ENCODE results near the gene CCNI.
"Not testable (repeated sequence)": the region's sequence is repeated elsewhere in the genome, so short reads cannot be mapped to it uniquely, and the experiment has no call there.

Gene CCNI

GRCh38 chr4:77080806-77081205 is 5.0 kb upstream of the CCNI start:
- DNase-seq, result not testable (repeated sequence)

GRCh38 chr4:77079281-77079680 is 3.5 kb upstream of the CCNI start:
- no peak for DNase-seq

DNA sequence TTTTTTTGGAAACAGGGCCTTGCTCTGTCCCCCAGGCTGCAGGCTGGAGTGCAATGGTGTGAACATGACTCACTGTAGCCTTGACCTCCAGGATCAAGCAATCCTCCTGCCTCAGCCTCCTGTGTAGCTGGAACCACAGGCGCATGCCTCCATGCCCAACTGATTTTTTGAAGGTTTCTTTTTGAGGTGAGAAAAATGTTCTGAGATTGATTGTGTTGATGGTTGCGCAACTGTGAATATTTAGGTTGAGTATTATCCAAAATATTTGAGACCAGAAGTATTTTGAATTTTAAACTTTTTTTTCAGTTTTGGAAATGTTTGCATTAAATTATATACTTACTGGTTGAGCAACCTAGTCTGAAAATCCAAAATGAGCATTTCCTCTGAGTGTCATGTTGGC is 2.6 kb upstream of the CCNI start:
- no peak for DNase-seq

GRCh38 chr4:77076889-77077635 is 1.3 kb upstream of the CCNI start:
- DNase-seq, result no peak

DNA sequence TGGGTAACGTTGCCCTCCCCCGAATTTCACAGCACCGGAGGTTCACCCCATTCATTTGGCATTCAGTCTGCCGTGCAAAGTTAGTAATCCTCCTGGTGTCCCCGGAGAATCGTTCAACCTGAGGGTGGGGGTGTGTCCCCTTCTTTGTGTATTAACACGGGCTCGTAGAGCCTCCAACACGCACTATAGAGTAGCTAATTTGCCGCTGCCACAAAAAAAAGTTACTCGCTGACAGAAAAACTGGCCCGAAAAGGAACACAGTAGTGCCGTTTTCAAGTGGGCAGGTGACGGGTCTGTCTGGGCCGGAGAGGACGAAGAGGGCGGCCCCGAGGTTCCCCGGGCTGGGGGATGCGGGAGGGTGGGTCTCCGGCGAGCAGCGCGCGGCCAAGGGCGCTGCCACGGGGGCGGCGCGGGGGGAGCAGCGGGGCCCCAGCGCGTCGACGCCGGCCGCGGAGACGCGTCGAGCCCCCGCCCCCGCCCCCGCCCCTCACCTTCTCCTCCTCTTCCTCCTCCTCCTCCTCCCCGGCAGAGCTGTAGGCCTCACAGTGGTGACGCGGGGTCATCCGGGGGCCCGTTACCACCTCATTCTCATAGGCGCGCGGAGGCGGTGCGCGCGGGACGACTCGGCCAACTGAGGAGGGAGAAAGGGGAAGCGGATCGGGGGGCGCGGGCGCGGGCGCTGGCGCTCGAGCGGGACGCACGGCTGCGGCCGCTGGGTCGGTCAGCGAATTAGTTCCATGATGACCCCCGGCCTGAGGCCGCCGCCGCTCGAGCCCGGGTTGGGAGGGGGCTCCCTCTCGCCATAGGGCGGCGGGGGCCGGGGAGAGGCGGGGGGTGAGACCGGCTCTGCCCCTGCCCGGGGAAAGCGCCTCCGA is 571 bp downstream of the CCNI start:
- DNase-seq, result peak; percentile 67

DNA sequence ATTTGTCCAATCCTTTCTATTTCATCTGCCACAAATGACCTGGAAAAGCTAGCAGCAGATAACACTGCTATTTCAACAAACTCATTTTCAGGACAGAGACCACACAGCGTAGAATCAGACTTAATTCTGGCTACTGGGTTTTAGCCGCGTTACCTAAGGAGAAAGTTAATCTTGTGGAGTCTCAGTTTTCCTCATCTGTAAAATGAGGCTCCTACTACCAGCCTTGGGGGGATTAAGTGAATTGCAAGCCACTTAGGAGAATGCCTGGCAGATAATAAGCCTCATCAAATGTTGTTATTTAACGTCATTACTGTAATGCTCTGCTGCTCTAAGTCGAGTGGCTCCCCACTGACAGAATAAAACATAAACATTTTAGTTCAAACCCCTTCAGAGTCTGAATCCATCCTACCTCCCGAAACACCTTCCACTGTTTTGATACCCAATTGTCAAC is 1.4 kb downstream of the CCNI start:
- DNase-seq, result no peak

- DNase-seq, result no peak
These were observed 1.8 kb downstream of the CCNI start for GRCh38 chr4:77073981-77074380.

DNA sequence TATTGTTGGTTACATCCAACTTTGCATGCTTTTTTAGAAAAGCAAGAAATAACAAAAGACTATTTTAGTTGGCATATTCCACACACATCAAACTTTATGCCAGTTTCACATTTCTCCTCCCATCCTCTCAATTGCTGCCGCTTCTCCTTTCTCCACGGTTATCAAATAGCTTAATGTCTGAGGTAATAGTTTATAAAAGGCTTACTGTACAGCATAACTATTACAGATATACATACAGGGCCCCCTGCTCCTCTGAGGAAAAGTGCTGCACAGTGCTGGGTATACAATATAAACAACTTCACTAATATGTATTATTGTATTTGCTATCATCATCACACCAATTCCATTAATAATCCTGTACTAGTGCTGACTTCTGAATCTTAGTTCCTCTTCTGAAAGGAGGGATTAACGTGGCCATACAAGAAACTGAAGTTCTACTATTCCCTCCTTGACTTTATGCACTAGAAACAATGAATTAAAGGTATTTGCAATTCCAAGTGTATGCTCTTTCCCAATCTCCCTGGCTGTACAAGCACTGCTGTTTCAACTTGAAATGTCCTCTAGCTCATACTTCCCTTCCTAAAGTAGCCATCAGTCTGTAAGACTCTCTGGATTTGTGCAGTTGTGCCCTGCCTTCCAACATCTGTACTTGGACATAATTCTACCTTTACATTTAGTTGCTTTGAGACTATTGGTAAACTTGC is 2.5 kb downstream of the CCNI start:
- no peak for DNase-seq

DNA sequence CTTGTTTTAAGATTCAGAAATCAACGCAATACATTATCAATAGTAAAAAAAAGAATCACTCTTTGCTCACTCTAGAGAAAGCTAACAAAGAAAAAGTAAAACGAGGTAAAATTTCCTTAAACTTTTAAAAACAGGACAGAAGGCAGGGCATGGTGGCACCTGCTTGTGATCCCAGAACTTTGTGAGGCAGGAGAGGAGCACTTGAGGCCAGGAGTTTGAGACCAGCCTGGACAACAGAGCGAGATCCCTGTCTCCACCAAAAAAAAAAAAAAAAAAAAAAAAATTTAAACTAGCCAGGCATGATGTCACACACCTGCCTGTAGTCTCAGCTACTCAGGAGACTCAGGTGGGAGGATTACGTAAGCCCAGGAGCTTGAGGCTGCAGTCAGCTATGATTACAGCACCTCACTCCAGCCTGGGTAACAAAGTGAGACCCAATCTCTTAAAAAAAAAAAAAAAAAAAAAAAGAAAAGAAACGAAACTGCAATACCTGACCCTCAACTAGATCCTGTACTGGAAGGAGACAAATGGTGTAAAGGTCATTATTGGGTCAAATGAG is 3.5 kb downstream of the CCNI start:
- peak; percentile 29 for DNase-seq

DNA sequence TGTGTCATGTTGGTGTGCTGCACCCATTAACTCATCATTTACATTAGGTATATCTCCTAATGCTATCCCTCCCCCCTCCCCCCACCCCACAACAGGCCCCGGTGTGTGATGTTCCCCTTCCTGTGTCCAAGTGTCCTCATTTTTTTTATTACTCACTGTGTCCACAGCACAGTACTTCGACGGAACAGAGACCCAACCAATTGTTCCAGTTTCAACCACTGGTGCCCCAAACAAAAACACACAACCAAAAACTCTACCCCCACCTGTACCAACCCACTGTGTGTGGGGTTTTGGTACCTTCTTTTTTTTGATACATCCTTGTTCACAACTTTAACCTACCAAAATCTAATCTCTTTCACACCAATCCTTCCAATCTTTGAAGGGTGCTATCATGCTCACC is 6.3 kb downstream of the CCNI start:
- DNase-seq, result not testable (repeated sequence)

DNA sequence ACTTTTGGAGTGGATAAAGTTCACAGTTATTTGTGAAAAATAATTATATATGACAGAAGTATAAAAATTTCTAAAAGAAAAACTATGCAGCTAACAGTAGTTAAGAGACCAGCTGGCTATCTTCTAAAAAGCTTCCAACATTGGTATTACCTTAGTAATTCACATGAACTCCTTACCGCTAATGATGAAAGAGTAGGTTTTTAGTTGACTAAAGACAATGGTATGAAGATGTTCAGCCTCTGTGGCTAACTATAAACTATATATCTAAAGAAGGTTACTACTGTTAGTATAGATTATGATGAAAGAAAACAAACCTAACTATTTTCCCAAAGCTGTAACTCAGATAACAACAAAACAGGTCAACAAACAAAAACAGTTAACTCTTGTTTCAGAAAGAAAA is 10.4 kb downstream of the CCNI start:
- DNase-seq, result no peak

- no peak for DNase-seq
These were observed 12.9 kb downstream of the CCNI start for GRCh38 chr4:77062856-77063255.

GRCh38 chr4:77052352-77052751 is 23.4 kb downstream of the CCNI start:
- DNase-seq, result peak; percentile 59

DNA sequence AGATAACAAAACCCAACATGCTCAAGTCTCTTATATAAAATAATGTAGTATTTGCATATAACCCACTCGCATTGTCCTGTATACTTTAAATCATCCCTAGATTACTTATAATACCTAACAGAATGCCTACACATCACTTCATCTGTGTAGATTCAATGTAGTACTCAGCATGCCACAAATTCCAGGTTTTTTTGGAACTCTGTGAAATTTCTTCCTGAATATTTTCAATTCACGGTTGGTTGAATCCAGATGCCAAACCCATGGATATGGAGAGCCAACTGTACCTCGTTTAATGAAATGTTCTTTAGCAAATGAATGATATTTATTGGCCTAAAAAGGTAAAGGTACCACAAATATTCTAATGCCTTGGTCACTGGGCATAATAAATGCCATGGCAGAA is 24.8 kb downstream of the CCNI start:
- DNase-seq, result no peak

DNA sequence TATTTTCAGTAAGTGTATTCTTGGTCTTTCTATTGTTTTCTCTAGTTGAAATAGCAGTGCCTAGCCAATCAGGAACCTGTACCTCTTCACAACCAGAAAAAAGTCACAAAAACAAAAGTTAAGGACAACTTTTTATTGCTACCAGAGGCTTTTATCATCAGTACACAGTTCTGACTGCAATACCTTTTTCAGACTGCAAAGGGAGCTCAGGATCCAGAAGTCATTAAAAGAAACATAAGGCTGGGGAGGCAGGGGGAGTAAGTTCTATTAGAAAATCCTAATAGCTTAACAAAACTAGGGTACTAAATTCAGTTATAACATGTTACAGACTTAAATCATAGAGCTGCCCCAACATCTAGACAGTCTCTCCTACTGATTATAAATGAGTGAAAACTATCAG is 28.8 kb downstream of the CCNI start:
- no peak for DNase-seq

GRCh38 chr4:77045490-77045889 is 30.3 kb downstream of the CCNI start:
- DNase-seq, result no peak

DNA sequence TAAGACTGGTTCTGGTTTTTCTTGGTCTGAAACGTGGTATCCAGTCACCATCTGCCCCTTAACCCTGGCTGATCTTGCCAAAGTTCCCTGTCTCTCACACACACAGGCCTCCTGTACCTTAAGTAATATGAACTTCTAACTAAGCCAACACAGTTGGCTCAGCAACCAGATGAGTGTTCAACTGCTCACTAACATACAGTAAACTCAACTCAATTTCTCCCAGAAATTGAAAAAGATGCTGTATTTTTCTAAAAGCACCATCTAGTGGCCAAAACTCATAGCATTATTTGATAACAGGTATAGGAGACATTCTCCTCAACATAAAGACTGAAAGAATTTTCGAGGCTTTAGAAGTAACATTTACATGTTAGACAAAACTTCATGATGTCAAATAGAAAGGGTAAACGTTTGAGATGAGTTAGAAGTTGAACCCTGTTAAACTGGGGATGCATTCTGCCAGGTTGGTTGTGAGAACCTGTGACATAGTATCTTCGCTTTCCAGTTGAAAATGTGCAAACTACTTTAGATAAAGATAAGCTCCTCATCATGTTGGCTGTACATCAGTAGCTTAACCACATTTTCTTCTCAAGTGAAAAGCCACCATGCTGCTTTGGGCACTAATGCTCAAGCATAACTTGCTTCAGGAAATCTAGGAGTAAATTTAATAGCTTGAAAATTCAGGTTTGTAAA is 31.2 kb downstream of the CCNI start:
- DNase-seq, result no peak

- no peak for DNase-seq
These were observed 32.2 kb downstream of the CCNI start for GRCh38 chr4:77043507-77044136.

- DNase-seq, result no peak
These were observed 34.7 kb downstream of the CCNI start for GRCh38 chr4:77040854-77041725.

DNA sequence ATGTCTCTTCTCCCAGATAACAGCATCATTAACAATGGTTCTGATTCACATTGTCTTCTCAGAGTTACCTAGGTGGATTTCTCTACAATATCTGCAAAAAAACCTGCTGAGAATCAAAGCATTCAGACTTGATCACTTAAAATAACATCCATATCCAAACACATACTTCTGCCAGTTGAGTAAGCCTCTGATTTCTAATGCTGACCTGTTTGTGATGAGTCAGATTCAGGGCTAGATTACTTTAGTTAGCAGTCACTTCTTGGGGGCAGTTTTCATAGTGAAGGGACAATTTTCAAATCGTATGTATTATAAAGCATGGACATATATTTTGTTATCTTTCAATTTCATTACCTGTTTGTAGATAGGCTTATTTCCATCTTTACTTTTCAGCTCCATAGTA is 35.5 kb downstream of the CCNI start:
- no peak for DNase-seq

DNA sequence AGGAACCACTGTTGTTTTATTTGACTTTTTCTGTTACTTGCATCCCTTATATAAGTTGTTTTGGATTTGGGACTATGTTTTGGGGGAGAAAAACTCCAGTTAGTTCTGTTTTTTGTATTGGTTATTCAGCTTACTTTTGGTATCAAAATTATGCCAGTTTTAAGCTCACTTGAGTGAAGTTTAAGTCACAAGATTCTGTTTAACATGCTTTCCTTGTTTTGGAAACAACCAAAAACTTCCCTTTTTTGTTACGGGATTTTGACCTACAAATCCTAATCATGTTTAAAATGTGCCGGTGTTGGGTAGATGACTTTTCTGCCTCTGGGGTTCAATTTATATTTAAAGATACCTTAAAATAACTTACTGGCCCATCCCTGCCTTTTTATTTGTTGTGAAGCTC is 36.0 kb downstream of the CCNI start:
- DNase-seq, result no peak

Data from T-helper 9 cell (primary cell).